NCI-H146 (cell line): ENCODE results near the gene DOCK8.

Source experiments
- DNase-seq: peaks from one replicate; lab custom pipeline; 2025; lab: John Stamatoyannopoulos, UW

The DOCK8 gene

DNA sequence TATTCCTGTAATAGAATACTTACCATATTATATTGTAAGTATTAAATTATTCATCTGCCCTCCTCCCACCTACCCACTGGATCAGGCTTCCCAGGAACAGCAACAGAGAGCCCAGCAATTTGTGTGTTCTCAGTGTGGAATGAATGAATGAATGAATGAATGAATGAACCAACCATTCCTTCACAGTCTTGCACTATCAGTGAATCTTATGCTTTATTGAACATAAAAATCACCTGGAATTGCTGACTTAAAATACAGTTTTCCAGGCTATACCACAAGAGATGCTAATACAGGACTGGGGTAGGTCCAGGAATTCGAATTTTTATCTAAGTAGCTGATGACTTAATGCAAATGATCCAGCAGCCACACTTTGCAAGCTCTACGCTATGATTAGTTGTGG, 51.6 kb downstream of the DOCK8 start:
- no peak for DNase-seq

- DNase-seq = no peak
Measured at GRCh38 chr9:268616-269015, 54.0 kb downstream of the DOCK8 start.

DNA sequence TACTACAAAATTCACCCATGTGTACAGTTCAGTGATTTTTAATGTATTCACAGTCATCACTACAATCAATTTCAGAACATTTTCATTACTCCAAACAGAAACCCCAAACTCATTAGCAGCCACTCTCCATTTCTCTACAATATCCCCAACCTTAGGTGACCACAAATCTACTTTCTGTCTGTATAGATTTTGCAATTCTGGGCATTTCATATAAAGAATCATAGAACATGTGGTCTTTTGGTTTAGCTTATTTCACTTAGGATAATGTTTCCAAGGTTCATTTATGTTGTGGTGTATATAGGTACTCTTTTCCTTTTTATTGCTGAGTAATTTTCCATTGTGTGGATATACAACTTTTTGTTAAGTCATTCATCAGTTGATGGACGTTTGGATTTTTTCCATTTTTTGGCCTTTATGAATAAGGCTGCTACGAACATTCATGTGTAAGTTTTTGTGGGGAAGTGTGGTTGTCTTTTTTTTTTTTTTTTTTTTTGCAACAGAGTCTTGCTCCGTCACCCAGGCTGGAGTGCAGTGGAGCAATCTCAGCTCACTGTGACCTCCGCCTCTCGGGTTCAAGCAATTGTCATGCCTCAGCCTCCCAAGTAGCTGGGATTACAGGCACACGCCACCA, 54.5 kb downstream of the DOCK8 start:
- no peak for DNase-seq

DNA sequence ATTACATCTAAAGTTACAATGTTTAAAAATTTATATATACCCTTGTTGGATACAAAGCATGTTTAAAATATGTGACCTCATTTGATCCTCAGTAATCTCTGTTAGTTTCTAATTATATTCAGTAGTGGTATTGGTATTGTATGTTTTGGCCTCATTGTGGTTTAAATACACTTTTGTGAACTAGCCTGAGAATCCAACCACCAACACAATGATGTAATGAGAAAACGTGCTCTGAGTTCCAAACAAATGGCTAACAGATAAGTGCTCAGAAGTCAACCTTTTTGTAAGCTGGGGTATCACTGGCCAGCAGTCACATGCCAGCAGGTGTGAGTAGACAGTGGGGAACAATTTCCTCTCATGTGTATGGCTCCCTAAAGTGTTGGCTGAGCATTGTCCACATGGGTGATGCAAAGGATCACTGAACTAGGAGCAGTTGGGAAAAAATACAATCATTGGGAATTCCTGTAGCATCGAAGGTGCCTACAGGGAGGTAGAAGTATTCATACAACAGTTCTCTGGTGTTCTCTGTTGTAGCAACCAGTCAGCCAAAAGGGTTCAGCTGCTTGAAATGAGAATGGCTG, 56.1 kb downstream of the DOCK8 start:
- DNase-seq = no peak

DNA sequence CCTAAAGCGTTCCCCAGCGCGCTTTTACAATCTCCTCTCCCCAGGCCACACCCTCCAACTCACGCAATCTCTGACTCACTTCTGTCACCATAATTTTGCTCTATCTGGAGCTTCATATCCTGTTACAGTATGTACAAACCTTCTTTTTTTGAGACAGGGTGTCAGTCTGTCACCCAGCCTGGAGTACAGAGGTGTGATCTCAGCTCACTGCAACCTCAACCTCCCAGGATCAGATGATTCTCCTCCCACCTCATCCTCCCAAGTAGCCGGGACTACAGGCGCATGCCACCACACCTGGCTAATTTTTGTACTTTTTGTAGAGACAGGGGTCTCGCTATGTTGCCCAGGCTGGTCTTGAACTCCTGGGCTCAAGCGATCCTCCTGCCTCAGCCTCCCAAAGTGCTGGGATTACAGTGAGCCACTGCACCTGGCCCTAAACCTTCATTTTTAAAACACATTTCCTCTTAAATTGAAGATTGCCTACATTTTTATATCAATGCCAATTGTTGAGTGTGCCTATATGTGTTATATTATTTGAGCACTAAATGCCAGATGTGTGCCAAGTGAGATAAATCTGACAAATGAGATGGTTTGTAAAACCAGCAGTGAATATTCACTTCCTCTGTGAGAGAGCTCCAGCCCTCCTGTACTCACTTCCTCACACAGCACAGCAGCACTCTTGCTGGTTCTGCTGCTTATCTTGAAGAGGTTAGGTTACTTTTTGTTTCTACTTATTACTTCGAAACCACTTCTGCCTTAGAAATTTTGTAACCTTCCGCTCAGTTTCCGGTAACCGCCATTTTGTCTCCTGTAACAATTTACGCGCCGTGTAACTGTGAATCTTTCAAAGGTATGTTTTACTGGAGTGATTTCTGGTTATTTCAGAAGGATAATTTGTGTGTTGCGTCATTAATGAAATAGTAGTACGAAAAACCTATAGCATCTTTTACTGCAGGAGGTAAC, 57.9 kb downstream of the DOCK8 start:
- DNase-seq = no peak

- DNase-seq = no peak
Measured at GRCh38 chr9:274406-274805, 59.7 kb downstream of the DOCK8 start.

GRCh38 chr9:277601-278295, 63.1 kb downstream of the DOCK8 start:
- DNase-seq = no peak

- DNase-seq = no peak
Measured at GRCh38 chr9:278651-279050, 64.0 kb downstream of the DOCK8 start.

GRCh38 chr9:279674-280073, 65.0 kb downstream of the DOCK8 start:
- DNase-seq = no peak

- DNase-seq = no peak
Measured at GRCh38 chr9:281741-282645, 67.3 kb downstream of the DOCK8 start.

DNA sequence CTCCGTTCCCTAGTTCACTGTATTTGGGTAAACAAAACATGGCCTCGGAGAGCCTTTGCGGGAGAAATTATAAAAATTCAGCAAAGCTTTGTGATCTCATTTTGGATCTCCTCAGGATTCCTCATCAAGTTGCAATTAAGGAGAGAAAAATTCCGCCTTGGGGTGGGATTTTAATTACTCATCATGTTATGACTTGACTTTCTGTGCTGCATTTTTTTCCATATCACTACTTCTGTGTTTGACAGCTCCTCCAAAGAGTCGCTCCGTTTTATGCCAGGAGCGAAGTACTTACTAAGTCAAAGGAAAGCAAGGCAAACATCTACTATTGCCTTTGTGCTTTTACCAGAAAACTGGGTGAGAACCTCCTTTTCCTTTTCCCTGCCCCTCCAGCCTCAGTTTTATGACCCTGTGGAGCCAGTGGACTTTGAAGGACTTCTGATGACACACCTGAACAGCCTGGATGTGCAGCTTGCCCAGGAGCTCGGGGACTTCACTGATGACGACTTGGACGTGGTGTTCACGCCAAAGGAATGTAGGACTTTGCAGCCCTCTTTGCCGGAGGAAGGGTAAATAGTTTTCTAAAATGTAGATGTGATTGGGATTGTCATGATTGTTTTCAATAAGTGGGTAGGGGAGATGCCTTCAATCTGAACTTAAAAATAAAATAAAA, 71.5 kb downstream of the DOCK8 start:
- DNase-seq = no peak

- DNase-seq = no peak
Measured at GRCh38 chr9:289121-289520, 74.5 kb downstream of the DOCK8 start.

DNA sequence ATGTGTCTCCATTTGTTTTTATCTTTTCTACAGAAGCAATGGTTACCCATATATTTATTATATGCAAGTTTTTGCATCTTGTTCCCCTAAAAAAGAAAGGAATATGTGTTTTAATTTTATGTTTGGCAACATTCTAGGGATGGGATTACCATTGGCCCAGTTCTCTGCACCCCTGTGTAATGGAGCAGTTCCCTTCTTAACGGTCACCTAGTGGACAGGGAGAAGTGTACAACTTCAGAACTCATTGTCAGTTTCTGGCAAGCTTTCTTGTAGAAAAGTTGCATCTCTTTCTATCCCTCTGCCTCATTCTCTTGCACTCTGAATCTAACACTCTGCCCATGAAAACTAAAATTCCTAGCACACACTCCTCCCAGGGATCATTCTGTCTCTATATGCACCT, 78.2 kb downstream of the DOCK8 start:
- no peak for DNase-seq

DNA sequence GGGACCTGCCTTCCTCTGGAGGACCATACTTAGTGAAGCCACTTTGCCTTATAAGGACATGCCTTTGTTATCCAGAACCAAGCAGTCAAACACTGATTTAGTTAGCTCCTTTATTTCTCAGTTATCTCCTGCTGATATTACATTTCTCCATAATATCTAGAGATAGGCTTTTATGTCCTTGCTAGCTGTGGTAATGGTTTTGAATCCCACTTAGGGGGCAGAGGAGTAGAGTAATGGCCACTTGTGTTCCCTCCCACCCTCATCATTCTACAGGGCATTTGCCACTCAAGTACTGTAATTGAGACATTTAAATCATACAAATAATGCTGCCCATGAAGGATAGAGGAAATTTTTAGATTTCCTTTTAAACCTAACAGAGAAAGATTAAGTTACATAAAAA, 80.9 kb downstream of the DOCK8 start:
- DNase-seq = no peak

GRCh38 chr9:296411-296810, 81.7 kb downstream of the DOCK8 start:
- DNase-seq = no peak

GRCh38 chr9:297104-297972, 82.7 kb downstream of the DOCK8 start:
- DNase-seq = no peak

- DNase-seq = no peak
Measured at GRCh38 chr9:303502-303901, 88.8 kb downstream of the DOCK8 start.

DNA sequence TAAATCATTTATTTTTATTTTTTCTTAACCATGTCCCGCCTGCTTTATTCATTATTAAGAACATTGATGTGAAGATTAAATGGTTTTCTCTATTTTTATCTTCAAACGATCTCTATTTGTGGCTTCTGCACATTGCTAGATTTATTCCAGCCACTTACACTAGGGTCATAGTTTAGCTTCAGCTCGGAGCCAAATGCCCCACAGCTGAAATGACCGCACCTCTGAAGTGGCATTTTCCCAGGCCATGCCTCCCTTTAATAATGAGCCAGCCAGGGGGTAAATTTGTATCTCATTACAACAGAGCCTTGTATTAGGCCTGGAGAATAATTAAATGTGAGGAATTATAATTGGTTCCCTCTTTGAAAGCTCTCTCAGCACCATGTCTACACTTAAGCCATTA, 89.4 kb downstream of the DOCK8 start:
- no peak for DNase-seq

GRCh38 chr9:304519-305185, 90.0 kb downstream of the DOCK8 start:
- no peak for DNase-seq
